H1 (cell line): ENCODE measurements around the gene IGSF9B. TPM values are rescaled to one million over a fixed set of nuclear protein-coding genes. Genes with fewer than 3 reads are reported as not detected.

Experiments
- CTCF ChIA-PET: fragments of 300-600 bp; sonication (Branson Sonifier 250); formaldehyde crosslinking; loops from one replicate; lab custom pipeline; 2021; ENCODE audit not compliant: partially characterized antibody; lab: Charles Lee
- POLR2A ChIA-PET: fragments of 300-600 bp; sonication (Branson Sonifier 250); formaldehyde crosslinking; loops from one replicate; lab custom pipeline; 2021; ENCODE audit warnings: inconsistent platforms; ENCODE audit not compliant: partially characterized antibody; lab: Charles Lee
- DNase-seq, 2 experiments: peaks; one replicate each; pipeline versions ENCODE4 v3.0.0 to v3.0.0-alpha.2; 2010 to 2022; ENCODE audit warnings: low spot score in 2 of 2, low read depth in 1 of 2, mixed read lengths in 1 of 2
- FAIRE-seq: peaks from 2 replicates; lab custom pipeline; 2011; peaks lifted over from hg19 to GRCh38; lab: Jason Lieb, UNC
- H2AFZ ChIP-seq: 2 replicates; pipeline ENCODE4 v1.8.1; 2012; ENCODE audit warnings: low read length, inconsistent platforms
- H2AK5ac ChIP-seq: 2 replicates; pipeline ENCODE4 v1.6.1; 2013; ENCODE audit warnings: low read depth, low read length
- H2BK120ac ChIP-seq: replicated peaks from 2 replicates; pipeline ENCODE3; 2013; ENCODE audit warnings: low read depth, low read length, inconsistent platforms
- H2BK12ac ChIP-seq: 2 replicates; pipeline ENCODE4 v1.6.1; 2013; ENCODE audit warnings: low read depth, low read length
- H2BK15ac ChIP-seq: 2 replicates; pipeline ENCODE4 v1.6.1; 2013; ENCODE audit warnings: low read length
- H2BK20ac ChIP-seq: 2 replicates; pipeline ENCODE4 v1.6.1; 2013; ENCODE audit warnings: low read length
- H2BK5ac ChIP-seq: 2 replicates; pipeline ENCODE4 v1.6.1; 2013; ENCODE audit warnings: low read depth, low read length
- H3K14ac ChIP-seq: 2 replicates; pipeline ENCODE4 v1.6.1; 2013; ENCODE audit warnings: inconsistent platforms; ENCODE audit not compliant: insufficient read length
- H3K18ac ChIP-seq: 2 replicates; pipeline ENCODE4 v1.6.1; 2013; ENCODE audit warnings: low read length; ENCODE audit errors: extremely low read depth
- H3K23ac ChIP-seq: 2 replicates; pipeline ENCODE4 v1.6.1; 2013; ENCODE audit warnings: inconsistent platforms; ENCODE audit not compliant: insufficient read length
- H3K23me2 ChIP-seq: 2 replicates; pipeline ENCODE4 v1.6.1; 2013; ENCODE audit warnings: low read depth, low read length
- H3K27ac ChIP-seq: 2 replicates; pipeline ENCODE4 v1.6.1; 2011; ENCODE audit warnings: low read depth, low read length, inconsistent platforms
- H3K27me3 ChIP-seq, 4 experiments: replicated peaks in 1 of 4; 1 replicate in 1 of 4; 2 replicates in 3 of 4; pipeline versions ENCODE4 v1.6.1 to v1.8.1; 2011 to 2013; ENCODE audit warnings: low read length in 3 of 4, mild to moderate bottlenecking in 3 of 4, inconsistent platforms in 2 of 4, mixed read lengths in 2 of 4, moderate library complexity in 1 of 4; ENCODE audit not compliant: control insufficient read depth in 3 of 4, insufficient read depth in 3 of 4; ENCODE audit errors: extremely low read depth in 1 of 4
- H3K36me3 ChIP-seq, 4 experiments: 2 replicates each; pipeline versions ENCODE4 v1.6.1 to v1.8.1; 2011 to 2013; ENCODE audit warnings: mild to moderate bottlenecking in 4 of 4, low read length in 3 of 4, moderate library complexity in 2 of 4, control low read depth in 1 of 4, inconsistent platforms in 1 of 4; ENCODE audit not compliant: insufficient read depth in 4 of 4, control insufficient read depth in 2 of 4
- H3K4ac ChIP-seq: replicated peaks from 2 replicates; pipeline ENCODE3; 2013; ENCODE audit warnings: low read length, low read depth, mixed read lengths, inconsistent platforms; ENCODE audit not compliant: insufficient read length
- H3K4me1 ChIP-seq, 4 experiments: replicated peaks in 1 of 4; 1 replicate in 1 of 4; 2 replicates in 3 of 4; pipeline versions ENCODE4 v1.6.1 to v1.8.1; 2011 to 2013; ENCODE audit warnings: low read length in 3 of 4, inconsistent platforms in 2 of 4, mixed read lengths in 1 of 4; ENCODE audit not compliant: insufficient read depth in 4 of 4, control insufficient read depth in 3 of 4
- H3K4me2 ChIP-seq, 2 experiments: 2 replicates each; pipeline versions ENCODE4 v1.6.1 to v1.8.1; 2011 to 2013; ENCODE audit warnings: low read depth in 2 of 2, low read length in 2 of 2, control low read depth in 1 of 2, inconsistent platforms in 1 of 2, mild to moderate bottlenecking in 1 of 2; ENCODE audit not compliant: insufficient read depth in 1 of 2
- H3K4me3 ChIP-seq, 4 experiments: fragments of 200-600, 300-600 bp in 1 of 4; sonication (generic), shearing (Covaris generic), sonication (Bioruptor Twin) in 1 of 4; 2 replicates each; pipeline versions ENCODE4 v1.5.1 to v1.8.1; 2011 to 2016; ENCODE audit warnings: low read length in 4 of 4, low read depth in 3 of 4, control low read depth in 2 of 4, inconsistent platforms in 2 of 4, mild to moderate bottlenecking in 2 of 4, mixed read lengths in 1 of 4, moderate library complexity in 1 of 4; ENCODE audit not compliant: insufficient read depth in 2 of 4; ENCODE audit errors: extremely low read depth in 1 of 4
- H3K56ac ChIP-seq: replicated peaks from 2 replicates; pipeline ENCODE3; 2013; ENCODE audit warnings: low read depth, mild to moderate bottlenecking, mixed read lengths, low read length, inconsistent platforms; ENCODE audit not compliant: insufficient read length
- H3K79me1 ChIP-seq: 2 replicates; pipeline ENCODE4 v1.6.1; 2013; ENCODE audit warnings: low read depth, low read length, control low read depth
- H3K79me2 ChIP-seq, 2 experiments: 2 replicates each; pipeline versions ENCODE4 v1.6.1 to v1.8.1; 2012 to 2013; ENCODE audit warnings: low read length in 2 of 2, mild to moderate bottlenecking in 2 of 2, inconsistent platforms in 1 of 2; ENCODE audit not compliant: insufficient read depth in 2 of 2, control insufficient read depth in 1 of 2
- H3K9ac ChIP-seq, 4 experiments: replicated peaks in 1 of 4; 1 replicate in 1 of 4; 2 replicates in 3 of 4; pipeline versions ENCODE4 v1.6.1 to v1.8.1; 2011 to 2013; ENCODE audit warnings: low read depth in 3 of 4, low read length in 3 of 4, control low read depth in 2 of 4, mild to moderate bottlenecking in 2 of 4, moderate library complexity in 2 of 4, inconsistent platforms in 1 of 4; ENCODE audit errors: extremely low read depth in 1 of 4
- H3K9me3 ChIP-seq, 2 experiments: 2 replicates each; pipeline versions ENCODE4 v1.6.1 to v1.8.1; 2012 to 2013; ENCODE audit warnings: mild to moderate bottlenecking in 2 of 2, moderate library complexity in 2 of 2, control low read depth in 1 of 2, inconsistent platforms in 1 of 2, low read depth in 1 of 2, low read length in 1 of 2, mixed read lengths in 1 of 2; ENCODE audit not compliant: insufficient read depth in 2 of 2
- H4K20me1 ChIP-seq, 2 experiments: replicated peaks in 1 of 2; 2 replicates each; pipeline versions ENCODE3 to v1.8.1; 2011 to 2013; ENCODE audit warnings: inconsistent platforms in 2 of 2, low read length in 2 of 2, mild to moderate bottlenecking in 1 of 2; ENCODE audit not compliant: insufficient read depth in 2 of 2, control insufficient read depth in 1 of 2
- H4K5ac ChIP-seq: 2 replicates; pipeline ENCODE4 v1.6.1; 2013; ENCODE audit warnings: low read length, low read depth, mixed read lengths, inconsistent platforms; ENCODE audit not compliant: insufficient read length
- H4K8ac ChIP-seq: 2 replicates; pipeline ENCODE4 v1.8.0; 2013; ENCODE audit warnings: mild to moderate bottlenecking, moderate library complexity, low read length, inconsistent platforms; ENCODE audit not compliant: insufficient read depth; ENCODE audit errors: extremely low read depth
- H4K91ac ChIP-seq: replicated peaks from 2 replicates; pipeline ENCODE3; 2013; ENCODE audit warnings: low read length, mixed read lengths, inconsistent platforms; ENCODE audit not compliant: insufficient read length
- ATF3 ChIP-seq: IDR thresholded peaks from 2 replicates; pipeline ENCODE4 v1.6.1; 2011; ENCODE audit warnings: low read depth, mild to moderate bottlenecking, low read length; ENCODE audit not compliant: insufficient read depth
- EZH2 ChIP-seq: fragments of 200-600 bp; sonication (generic); IDR thresholded peaks from 2 replicates; pipeline ENCODE4 v1.7.1; 2012; ENCODE audit warnings: low read depth, mild to moderate bottlenecking, moderate library complexity, low read length, inconsistent platforms; ENCODE audit not compliant: severe bottlenecking
- JUND ChIP-seq: IDR thresholded peaks from 2 replicates; pipeline ENCODE4 v1.6.1; 2011; ENCODE audit warnings: mild to moderate bottlenecking, improper control_type of control experiment, low read length
- KDM4A ChIP-seq: IDR thresholded peaks from one replicate; pipeline ENCODE4 v1.7.1; 2012; ENCODE audit warnings: low read depth, mild to moderate bottlenecking, moderate library complexity, low read length, inconsistent platforms; ENCODE audit not compliant: severe bottlenecking
- RAD21 ChIP-seq, 2 experiments: IDR thresholded peaks in 1 of 2; conservative IDR thresholded peaks in 1 of 2; 2 replicates each; pipeline ENCODE4 v1.6.1; 2011; ENCODE audit warnings: low read depth in 2 of 2, low read length in 2 of 2, improper control_type of control experiment in 1 of 2, inconsistent platforms in 1 of 2, mild to moderate bottlenecking in 1 of 2, moderate library complexity in 1 of 2
- SIN3A ChIP-seq, 2 experiments: IDR thresholded peaks in 1 of 2; conservative IDR thresholded peaks in 1 of 2; 2 replicates each; pipeline ENCODE4 v1.6.1; 2011 to 2012; ENCODE audit warnings: low read length in 2 of 2, improper control_type of control experiment in 1 of 2, low read depth in 1 of 2, mild to moderate bottlenecking in 1 of 2
- TAF7 ChIP-seq: optimal IDR thresholded peaks from 2 replicates; pipeline ENCODE3; 2011; ENCODE audit warnings: low read depth, mild to moderate bottlenecking, inconsistent platforms, low read length, moderate library complexity, borderline replicate concordance
- USF2 ChIP-seq: IDR thresholded peaks from 2 replicates; pipeline ENCODE4 v1.6.1; 2011; ENCODE audit warnings: low read length, improper control_type of control experiment
- WGBS, 2 experiments: shearing (Covaris generic) in 1 of 2; methylation state at CpG; one replicate each; pipeline versions ENCODE4 v1.1.6 to v1.1.7; 2013 to 2015; ENCODE audit warnings: low lambda C conversion rate in 2 of 2, mixed read lengths in 2 of 2, inconsistent platforms in 1 of 2, low coverage in 1 of 2, missing lambda C conversion rate in 1 of 2; ENCODE audit not compliant: insufficient replicate concordance in 2 of 2, insufficient coverage in 1 of 2, insufficient read length in 1 of 2; ENCODE audit errors: extremely low coverage in 1 of 2, missing lambda C conversion rate in 1 of 2; 5-methylcytosine and 5-hydroxymethylcytosine counted together
- polyA plus RNA-seq, 7 experiments: library from polyadenylated mRNA; depleted of rRNA in 3 of 7; stranded (reverse) in 5 of 7; unstranded in 2 of 7; fragments of >200 nt in 5 of 7; fragments of 200-250 nt in 2 of 7; gene quantifications; 1 replicate in 5 of 7; 2 replicates in 1 of 7; 4 replicates in 1 of 7; pipeline versions ENCODE4 v1.2.1 to v1.2.3, GENCODE V29; 2011 to 2013; ENCODE audit warnings: missing spikeins in 2 of 7, mixed read lengths in 2 of 7
- total RNA-seq: library from RNA; stranded (reverse); fragmentation: NEBNext Ultra II Directional; extraction: Animal tissue kit (Norgen Biotek cat#: 25700); gene quantifications from 2 replicates; pipeline ENCODE4 v1.2.1, GENCODE V29; 2021

Gene IGSF9B
- total and polyA plus RNA-seq, 2 of the 8 experiments (the other 6 are each of a cell fraction or from before 2014, with no cell fraction given), result 16.5 to 49.2 TPM

- Histone ChIP-seq H3K4me2 (peak overlapping the region; percentile 77 to 98), H3K9ac (no peak overlapping the region; a peak in 1 of 7 replicates), H2AK5ac (no peak overlapping the region), H4K91ac (no peak overlapping the region), H3K56ac (no peak overlapping the region), H3K79me1 (peaks cover 18% of the 10 kb centered on the region), H4K20me1 (peaks cover 21 to 33% of the 10 kb centered on the region in 2 experiments), H3K27ac (no peak overlapping the region), H3K4ac (no peak overlapping the region), H4K8ac (no peak overlapping the region), H3K23ac (no peak overlapping the region), H4K5ac (no peak overlapping the region), H2BK20ac (no peak overlapping the region), H3K18ac (no peak overlapping the region; the same call in 1 of the 2 replicates), H3K23me2 (peaks cover 11% of the 10 kb centered on the region), H3K79me2 (peaks cover 3 to 45% of the 10 kb centered on the region in 2 experiments; a peak in 3 of 4 replicates), H2BK5ac (no peak overlapping the region), H3K9me3 (no peaks in the 10 kb centered on the region; a peak in 1 of 4 replicates), H2BK15ac (no peak overlapping the region), H3K14ac (no peak overlapping the region), H2BK12ac (no peak overlapping the region), H2BK120ac (no peak overlapping the region), H3K4me3 (peak overlapping the region; percentile 45 to 88 (median 65)), H2AFZ (no peak overlapping the region), H3K27me3 (peaks cover 0 to 25% (median 17%) of the 10 kb centered on the region in 4 experiments; a peak in 6 of 7 replicates), H3K36me3 (no peaks in the 10 kb centered on the region; a peak in 1 of 8 replicates), H3K4me1 (peaks cover 12 to 51% (median 34%) of the 10 kb centered on the region in 4 experiments)
- no peak for DNase-seq
- ChIA-PET CTCF (interaction anchor here (0.6 to 1.6 kb wide), 9 partner anchors 9 to 95 kb away, joined by 3 to 6 read pairs (median 4); no protein-coding TSS in a partner anchor), POLR2A (interaction anchor here (0.8 to 1.5 kb wide), 3 partner anchors 10 to 83 kb away, joined by 3 read pairs; no protein-coding TSS in a partner anchor)
- FAIRE-seq, result peak; percentile 80
- WGBS, 2 experiments, result 5% methylated on average over 42 of the region's 49 CpGs; no CpG with 5 or more reads in 1 of the 2 experiments
- TF ChIP-seq TAF7 (no peak), RAD21 (IDR thresholded peaks at IDR 0.05 in 1 of 2, conservative IDR thresholded peaks at IDR 0.05 in 1 of 2; ENCODE audit: low read depth in 2 of 2, low read length in 2 of 2) (no peak), USF2 (no peak), JUND (peak; percentile 70; the same call in 1 of the 2 replicates), ATF3 (no peak), KDM4A (peak; percentile 48), EZH2 (peak; percentile 44), SIN3A (conservative IDR thresholded peaks at IDR 0.05 in 1 of 2, IDR thresholded peaks at IDR 0.05 in 1 of 2; ENCODE audit: low read depth in 1 of 2, low read length in 2 of 2) (0 out of 4 replicates have a peak, but pooled peaks of 1 of the 2 experiments have one; percentile 32)
Measured at GRCh38 chr11:133955081-133955891, 1.5 kb downstream of the IGSF9B start.
